Endothelial cell of umbilical vein (primary cell): ENCODE results near the gene MEIS3. TPM values are rescaled to one million over a fixed set of nuclear protein-coding genes. Genes with fewer than 3 reads are reported as not detected.
A peak's percentile ranks its signal among the peaks of the same experiment; 100 is the strongest.
"Not testable (repeated sequence)": the region's sequence is repeated elsewhere in the genome, so short reads cannot be mapped to it uniquely, and the experiment has no call there.

Experiments
- BruUV-seq: library from RNA; stranded (reverse); fragments of 400-500 nt; replicated peaks from 2 replicates; lab custom pipeline; 2021; lab: Mats Ljungman, UMichigan
- CTCF ChIA-PET: fragments of 300-600, 350-600 bp; sonication (Branson Sonifier 250); formaldehyde crosslinking; loops from one replicate; lab custom pipeline; 2021; ENCODE audit warnings: antibody characterized with exemption, inconsistent platforms; lab: Charles Lee
- POLR2A ChIA-PET: fragments of 300-600, 350-600 bp; sonication (Branson Sonifier 250); formaldehyde crosslinking; loops from one replicate; lab custom pipeline; 2021; ENCODE audit warnings: antibody characterized with exemption, inconsistent platforms; lab: Charles Lee
- DNase-seq: peaks from one replicate; pipeline ENCODE4 v3.0.0-alpha.2; 2011; ENCODE audit warnings: low read depth, low spot score
- FAIRE-seq: peaks from 2 replicates; lab custom pipeline; 2011; peaks lifted over from hg19 to GRCh38; lab: Jason Lieb, UNC
- H2AFZ ChIP-seq: 2 replicates; pipeline ENCODE4 v1.6.0; 2012; ENCODE audit warnings: low read depth, low read length, control low read depth, inconsistent platforms
- H3K27ac ChIP-seq: 2 replicates; pipeline ENCODE4 v1.5.1; 2011; ENCODE audit warnings: low read depth, mild to moderate bottlenecking, control low read depth, low read length, moderate library complexity; ENCODE audit not compliant: insufficient read depth
- H3K27me3 ChIP-seq, 2 experiments: 2 replicates each; pipeline versions ENCODE4 v1.6.0 to v1.6.1; 2011; ENCODE audit warnings: low read length in 2 of 2, mixed read lengths in 1 of 2; ENCODE audit not compliant: control insufficient read depth in 2 of 2, insufficient read depth in 2 of 2
- H3K36me3 ChIP-seq, 2 experiments: 2 replicates in 1 of 2; 3 replicates in 1 of 2; pipeline ENCODE4 v1.5.1; 2011; ENCODE audit warnings: low read length in 2 of 2, mild to moderate bottlenecking in 1 of 2, moderate library complexity in 1 of 2; ENCODE audit not compliant: control insufficient read depth in 2 of 2, insufficient read depth in 2 of 2; ENCODE audit errors: extremely low read depth in 1 of 2
- H3K4me1 ChIP-seq: 3 replicates; pipeline ENCODE4 v1.5.1; 2011; ENCODE audit warnings: mild to moderate bottlenecking, low read length; ENCODE audit not compliant: control insufficient read depth, insufficient read depth; ENCODE audit errors: extremely low read depth
- H3K4me2 ChIP-seq: 2 replicates; pipeline ENCODE4 v1.6.1; 2011; ENCODE audit warnings: low read length, control low read depth, mixed read lengths; ENCODE audit not compliant: insufficient read depth
- H3K4me3 ChIP-seq, 3 experiments: fragments of 200-600 bp in 1 of 3; sonication (generic), shearing (Covaris generic) in 1 of 3; replicated peaks in 1 of 3; 2 replicates each; pipeline ENCODE4 v1.5.1; 2011 to 2016; ENCODE audit warnings: control low read depth in 3 of 3, low read length in 3 of 3, mild to moderate bottlenecking in 2 of 3, inconsistent platforms in 1 of 3, low read depth in 1 of 3, moderate library complexity in 1 of 3; ENCODE audit not compliant: insufficient read depth in 1 of 3
- H3K79me2 ChIP-seq: 2 replicates; pipeline ENCODE4 v1.6.0; 2012; ENCODE audit warnings: low read length, inconsistent platforms; ENCODE audit not compliant: control insufficient read depth, insufficient read depth
- H3K9ac ChIP-seq: replicated peaks from 2 replicates; pipeline ENCODE3; 2011; ENCODE audit warnings: low read length, control low read depth; ENCODE audit not compliant: insufficient read depth; ENCODE audit errors: extremely low read depth
- H3K9me1 ChIP-seq: replicated peaks from 3 replicates; pipeline ENCODE4 v1.6.0; 2011; ENCODE audit warnings: mild to moderate bottlenecking, low read length; ENCODE audit not compliant: control insufficient read depth, insufficient read depth; ENCODE audit errors: extremely low read depth
- H3K9me3 ChIP-seq: replicated peaks from 2 replicates; pipeline ENCODE4 v1.5.1; 2012; ENCODE audit warnings: low read length, inconsistent platforms; ENCODE audit not compliant: control insufficient read depth, insufficient read depth
- H4K20me1 ChIP-seq: replicated peaks from 2 replicates; pipeline ENCODE3; 2011; ENCODE audit warnings: mild to moderate bottlenecking, low read length; ENCODE audit not compliant: control insufficient read depth, insufficient read depth; ENCODE audit errors: extremely low read depth
- CTCF ChIP-seq, 2 donors: IDR thresholded peaks; 1 replicate in 1 of 2; 2 replicates in 1 of 2; pipeline ENCODE4 v1.5.1; 2011; ENCODE audit warnings: low read length in 2 of 2, mild to moderate bottlenecking in 2 of 2, moderate library complexity in 2 of 2, control low read depth in 1 of 2, inconsistent platforms in 1 of 2, low read depth in 1 of 2; ENCODE audit not compliant: insufficient read depth in 1 of 2; ENCODE audit errors: extremely low read depth in 1 of 2
- EZH2 ChIP-seq: IDR thresholded peaks from 2 replicates; pipeline ENCODE4 v1.6.1; 2012; ENCODE audit warnings: borderline replicate concordance, low read depth, mild to moderate bottlenecking, moderate library complexity, low read length, inconsistent platforms; ENCODE audit not compliant: severe bottlenecking
- FOS ChIP-seq: IDR thresholded peaks from 2 replicates; pipeline ENCODE4 v1.6.1; 2011; ENCODE audit warnings: mild to moderate bottlenecking, low read length, moderate library complexity, borderline replicate concordance; ENCODE audit not compliant: insufficient read depth
- GATA2 ChIP-seq: IDR thresholded peaks from 2 replicates; pipeline ENCODE4 v1.7.0; 2011; ENCODE audit warnings: low read depth, mild to moderate bottlenecking, moderate library complexity, mixed read lengths, low read length; ENCODE audit not compliant: insufficient read length, insufficient read depth
- JUN ChIP-seq: IDR thresholded peaks from 2 replicates; pipeline ENCODE4 v1.6.1; 2011; ENCODE audit warnings: borderline replicate concordance, low read depth; ENCODE audit not compliant: insufficient read length, insufficient read depth
- MAX ChIP-seq: IDR thresholded peaks from 2 replicates; pipeline ENCODE4 v1.6.1; 2011; ENCODE audit not compliant: insufficient read depth, insufficient read length
- MYC ChIP-seq: IDR thresholded peaks from one replicate; pipeline ENCODE4 v1.6.1; 2011; ENCODE audit warnings: mild to moderate bottlenecking, low read depth, low read length
- POLR2A ChIP-seq: IDR thresholded peaks from 2 replicates; pipeline ENCODE4 v1.6.1; 2012; ENCODE audit warnings: low read depth, mild to moderate bottlenecking, control low read depth, low read length
- POLR2AphosphoS5 ChIP-seq: IDR thresholded peaks from 2 replicates; pipeline ENCODE4 v1.6.1; 2012; ENCODE audit warnings: low read depth, mild to moderate bottlenecking, control low read depth, low read length, moderate library complexity; ENCODE audit not compliant: insufficient read depth
- dilution Hi-C: fragments of 300-500 bp; cut with MboI; formaldehyde crosslinking; loops from one replicate; pipeline ENCODE4 v1.15.0; 2019; ENCODE audit warnings: low sequenced_read_pairs; ENCODE audit not compliant: extremely low pct_ligation_motif_present
- intact Hi-C: fragments of 100-400 bp; cut with micrococcal nuclease; formaldehyde crosslinking; loops from one replicate; pipeline ENCODE4 v1.10.0; 2022
- polyA plus RNA-seq, 4 experiments: library from polyadenylated mRNA; depleted of rRNA in 3 of 4; stranded (reverse) in 3 of 4; unstranded in 1 of 4; fragments of >200 nt; gene quantifications; 2 replicates each; pipeline versions ENCODE4 v1.2.1 to v1.2.3, GENCODE V29; 2011 to 2012; ENCODE audit warnings: missing spikeins in 1 of 4
- total RNA-seq: library from RNA; stranded (reverse); gene quantifications from 2 replicates; pipeline ENCODE4 v1.2.3, GENCODE V29; 2021

The MEIS3 gene
- total and polyA plus RNA-seq, 2 donors (not counting 3 experiments of a cell fraction or from before 2014, with no cell fraction given): 0.42 TPM; not detected in 1

GRCh38 chr19:47383890-47384289 lies 35.4 kb downstream of the MEIS3 start:
- intact Hi-C loops, H3K4me2 ChIP-seq, H3K9me1 ChIP-seq, H3K4me1 ChIP-seq, H3K9me3 ChIP-seq, BruUV-seq, H3K9ac ChIP-seq, H3K27ac ChIP-seq, dilution Hi-C loops, H2AFZ ChIP-seq, H3K27me3 ChIP-seq, DNase-seq, H3K4me3 ChIP-seq, FAIRE-seq, H4K20me1 ChIP-seq, H3K79me2 ChIP-seq, CTCF ChIA-PET: not testable (repeated sequence)
- peaks cover 5 to 27% of the 10 kb centered on the region in 2 experiments for H3K36me3 ChIP-seq
- TF ChIP-seq POLR2A: peak; percentile 24
- POLR2A ChIA-PET: interaction anchor here (1.4 kb wide), 1 partner anchor 35 kb away, joined by 4 read pairs; the partner anchor contains the start of gene DHX34

- H3K9ac ChIP-seq: no peak overlapping the region
- no peaks in the 10 kb centered on the region for H3K79me2 ChIP-seq
- no peak for DNase-seq
- no TSS peak for BruUV-seq
- CTCF ChIA-PET: interaction anchor here (1.2 kb wide), 1 partner anchor 10 kb away, joined by 5 read pairs; no protein-coding TSS in a partner anchor
- TF ChIP-seq CTCF (IDR thresholded peaks at IDR 0.05; ENCODE audit: extremely low read depth in 1 of 2, insufficient read depth in 1 of 2, low read depth in 1 of 2, low read length in 2 of 2) (no peak), POLR2AphosphoS5 (no peak), POLR2A (no peak), FOS (no peak), MYC (no peak), GATA2 (no peak), EZH2 (no peak), JUN (no peak), MAX (no peak)
- dilution Hi-C loops (no loop called here), intact Hi-C loops (no loop called here)
- H3K9me3 ChIP-seq: no peaks in the 10 kb centered on the region
- FAIRE-seq: no peak
- H3K27me3 ChIP-seq: no peaks in the 10 kb centered on the region
- H3K9me1 ChIP-seq: no peaks in the 10 kb centered on the region
- no peaks in the 10 kb centered on the region for H3K4me1 ChIP-seq
- no peak overlapping the region for H3K4me2 ChIP-seq
- H2AFZ ChIP-seq: no peak overlapping the region
- no peak overlapping the region for H3K4me3 ChIP-seq
- POLR2A ChIA-PET: no interaction called here
- no peak overlapping the region for H3K27ac ChIP-seq
- H3K36me3 ChIP-seq: peaks cover 5 to 43% of the 10 kb centered on the region in 2 experiments
- no peaks in the 10 kb centered on the region for H4K20me1 ChIP-seq
These were observed 37.6 kb downstream of the MEIS3 start for GRCh38 chr19:47381653-47382279.
